CD4-positive, alpha-beta T cell (primary cell): Measurements from ENCODE around the gene BLTP1. TPM values are rescaled to one million over a fixed set of nuclear protein-coding genes. Genes with fewer than 3 reads are reported as not detected.

Experiments used
- ATAC-seq: fragments of 200-7000 bp; cut with Tn5 transposase; one replicate; pipeline ENCODE4 v1.10.0; 2022; ENCODE audit warnings: mild to moderate bottlenecking; ENCODE audit not compliant: poor library complexity
- CTCF ChIA-PET: fragments of 350-600 bp; sonication (Branson Sonifier 250); formaldehyde crosslinking; loops from one replicate; lab custom pipeline; 2021; ENCODE audit warnings: antibody characterized with exemption, inconsistent platforms; lab: Charles Lee
- POLR2A ChIA-PET: fragments of 350-600 bp; sonication (Branson Sonifier 250); formaldehyde crosslinking; loops from one replicate; lab custom pipeline; 2021; ENCODE audit warnings: antibody characterized with exemption, inconsistent platforms; lab: Charles Lee
- DNase-seq, 14 experiments: peaks; one replicate each; pipeline ENCODE4 v3.0.0-alpha.2; 2013 to 2020; ENCODE audit warnings: mixed read lengths in 2 of 14
- H3K27ac ChIP-seq, 2 donors: one replicate each; pipeline versions ENCODE4 v1.5.1 to v1.7.0; 2013; ENCODE audit warnings: low read length in 2 of 2, low read depth in 1 of 2, mild to moderate bottlenecking in 1 of 2
- H3K27me3 ChIP-seq, 2 experiments: 1 replicate in 1 of 2; 2 replicates in 1 of 2; pipeline versions ENCODE4 v1.6.1 to v1.7.0; 2013; ENCODE audit warnings: low read length in 2 of 2, control low read depth in 1 of 2, mild to moderate bottlenecking in 1 of 2, moderate library complexity in 1 of 2; ENCODE audit not compliant: insufficient read depth in 2 of 2, control insufficient read depth in 1 of 2
- H3K36me3 ChIP-seq: one replicate; pipeline ENCODE4 v1.6.1; 2013; ENCODE audit warnings: low read length, control low read depth; ENCODE audit not compliant: insufficient read depth
- H3K4me1 ChIP-seq: one replicate; pipeline ENCODE4 v1.6.1; 2013; ENCODE audit warnings: low read length, control low read depth; ENCODE audit not compliant: insufficient read depth
- H3K4me3 ChIP-seq: one replicate; pipeline ENCODE4 v1.5.1; 2013; ENCODE audit warnings: mild to moderate bottlenecking, low read length, moderate library complexity
- H3K9me3 ChIP-seq, 2 experiments: 1 replicate in 1 of 2; 2 replicates in 1 of 2; pipeline versions ENCODE4 v1.6.1 to v1.7.0; 2013; ENCODE audit warnings: low read length in 2 of 2, mild to moderate bottlenecking in 2 of 2, control low read depth in 1 of 2, moderate library complexity in 1 of 2; ENCODE audit not compliant: control insufficient read depth in 1 of 2, insufficient read depth in 1 of 2
- H3K27ac Mint-ChIP-seq: one replicate; pipeline ENCODE4 v1.8.0; 2020; ENCODE audit warnings: mixed read lengths
- H3K27me3 Mint-ChIP-seq: one replicate; pipeline ENCODE4 v1.8.0; 2021; ENCODE audit warnings: mixed read lengths
- H3K36me3 Mint-ChIP-seq: one replicate; pipeline ENCODE4 v1.8.0; 2021; ENCODE audit warnings: low read depth, mixed read lengths
- H3K4me1 Mint-ChIP-seq: one replicate; pipeline ENCODE4 v1.8.0; 2021; ENCODE audit warnings: low read depth, mixed read lengths
- H3K4me3 Mint-ChIP-seq: one replicate; pipeline ENCODE4 v1.8.0; 2020; ENCODE audit warnings: mild to moderate bottlenecking, mixed read lengths
- H3K9me3 Mint-ChIP-seq: one replicate; pipeline ENCODE4 v1.8.0; 2020; ENCODE audit warnings: mixed read lengths
- CTCF ChIP-seq: fragments of 200-600 bp; IDR thresholded peaks from one replicate; pipeline ENCODE4 v1.8.0; 2022; ENCODE audit warnings: antibody characterized with exemption, mild to moderate bottlenecking
- intact Hi-C, 2 experiments: fragments of 100-400 bp; cut with DNase I in 1 of 2; cut with micrococcal nuclease in 1 of 2; formaldehyde crosslinking; loops; one replicate each; pipeline versions ENCODE4 v1.15.1 to v1.9.0; 2023 to 2025; cut with DNase I, micrococcal nuclease
- total RNA-seq, 174 experiments: library from RNA in 2 of 174; stranded (reverse) in 2 of 174; gene quantifications; one replicate each; pipeline ENCODE4 v1.2.3 and lab custom pipeline; 2021 to 2026

BLTP1 gene
- total RNA-seq, 2 experiments from 2014 or later: 86.9 to 93.6 TPM

GRCh38 chr4:122132891-122133290, 19.2 kb upstream of the BLTP1 start:
- no peaks in the 10 kb centered on the region for H3K36me3 ChIP-seq
- Mint-ChIP-seq H3K36me3 (no peaks in the 10 kb centered on the region), H3K9me3 (no peaks in the 10 kb centered on the region), H3K4me1 (peaks cover 22% of the 10 kb centered on the region), H3K4me3 (no peak overlapping the region), H3K27ac (no peak overlapping the region), H3K27me3 (no peaks in the 10 kb centered on the region)
- peaks cover 3% of the 10 kb centered on the region for H3K4me1 ChIP-seq
- ATAC-seq (no peak), DNase-seq (no peak)
- H3K27ac ChIP-seq: no peak overlapping the region
- TF ChIP-seq CTCF: no peak
- ChIA-PET POLR2A (interaction anchor here (1.5 to 3.5 kb wide), 2 partner anchors 18 to 34 kb away, joined by 3 to 31 read pairs; partner anchors contain the start of gene BLTP1), CTCF (no interaction called here)
- no peaks in the 10 kb centered on the region for H3K27me3 ChIP-seq
- intact Hi-C loops: no loop called here
- H3K4me3 ChIP-seq: no peak overlapping the region
- H3K9me3 ChIP-seq: no peaks in the 10 kb centered on the region

- no peak for ATAC-seq
- no peak for DNase-seq
- Mint-ChIP-seq H3K4me1 (no peaks in the 10 kb centered on the region), H3K27ac (no peak overlapping the region), H3K27me3 (peaks cover 4% of the 10 kb centered on the region), H3K9me3 (no peaks in the 10 kb centered on the region), H3K4me3 (no peak overlapping the region), H3K36me3 (no peaks in the 10 kb centered on the region)
- Histone ChIP-seq H3K36me3 (no peaks in the 10 kb centered on the region), H3K9me3 (no peaks in the 10 kb centered on the region), H3K4me1 (no peaks in the 10 kb centered on the region), H3K27ac (no peak overlapping the region), H3K4me3 (no peak overlapping the region), H3K27me3 (no peaks in the 10 kb centered on the region)
- ChIA-PET POLR2A (no interaction called here), CTCF (no interaction called here)
- no peak for TF ChIP-seq CTCF
- intact Hi-C loops: no loop called here
These were observed 13.0 kb upstream of the BLTP1 start for GRCh38 chr4:122139139-122139538.

- POLR2A ChIA-PET: no interaction called here
- intact Hi-C loops: loop anchor here in 1 of 2 experiments (10.0 kb wide), 1 partner anchor 186 kb away; the partner anchor contains the start of gene TRPC3
- H3K36me3 ChIP-seq: no peaks in the 10 kb centered on the region
- Mint-ChIP-seq H3K27me3 (peaks cover 19% of the 10 kb centered on the region), H3K4me1 (no peaks in the 10 kb centered on the region), H3K4me3 (no peak overlapping the region), H3K27ac (no peak overlapping the region), H3K36me3 (no peaks in the 10 kb centered on the region), H3K9me3 (no peaks in the 10 kb centered on the region)
- ATAC-seq (no peak), DNase-seq (no peak)
- H3K4me1 ChIP-seq: no peaks in the 10 kb centered on the region
- peaks cover 0 to 2% of the 10 kb centered on the region in 2 experiments for H3K27me3 ChIP-seq
- CTCF ChIA-PET: no interaction called here
- no peak overlapping the region for H3K4me3 ChIP-seq
- no peak overlapping the region for H3K27ac ChIP-seq
- no peaks in the 10 kb centered on the region for H3K9me3 ChIP-seq
- no peak for TF ChIP-seq CTCF
These were observed 11.3 kb upstream of the BLTP1 start for GRCh38 chr4:122140834-122141233.
